Activated T-cell treated with anti-CD3 and anti-CD28 coated beads, Interleukin-2, amount 50 U/mL, for 48 hours (primary cell): Measurements from ENCODE around the gene CATSPER2.
"Not testable (repeated sequence)": the region's sequence is repeated elsewhere in the genome, so short reads cannot be mapped to it uniquely, and the experiment has no call there.

Experiments
- DNase-seq, 2 experiments: peaks; one replicate each; pipeline ENCODE4 v3.0.0-alpha.2; 2020

CATSPER2 gene

GRCh38 chr15:43592841-43593240, 55.8 kb downstream of the CATSPER2 start:
- not testable (repeated sequence) for DNase-seq

DNA sequence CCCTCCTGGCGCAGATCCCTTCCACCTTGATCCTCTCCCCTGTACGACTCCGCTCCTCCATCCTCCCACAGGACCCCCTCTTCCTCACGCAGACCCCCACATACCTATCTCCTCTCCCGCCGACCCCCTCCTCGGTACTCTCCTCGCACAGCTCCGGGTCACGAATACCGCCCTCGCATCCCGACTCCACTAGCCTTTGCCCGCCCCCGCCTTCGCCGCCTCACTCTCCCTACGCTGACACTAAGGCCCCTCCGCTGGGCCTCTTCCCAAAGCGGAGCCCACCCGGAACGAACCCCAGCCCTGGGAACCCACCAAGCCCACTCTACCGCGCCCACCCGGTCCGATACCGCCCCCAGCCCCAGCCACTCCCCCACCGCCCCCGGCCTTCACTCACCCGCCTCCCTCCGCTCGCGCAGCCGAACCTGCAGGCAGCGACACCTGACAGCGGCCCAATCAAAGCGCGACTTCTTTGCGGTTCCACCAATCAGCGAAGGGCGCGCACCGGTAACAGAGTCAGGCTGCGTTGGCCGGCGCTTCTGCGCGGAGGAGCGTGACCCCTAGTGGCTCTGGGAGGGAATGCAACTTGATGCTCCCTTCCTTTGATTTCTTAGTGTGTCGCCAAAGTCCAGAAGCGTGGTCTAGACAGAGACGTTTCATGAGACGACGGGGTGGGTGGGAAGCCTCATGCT, 58.7 kb downstream of the CATSPER2 start, which contains the start of gene PPIP5K1:
Gene PPIP5K1, minus strand, starts transcription at position 431 of the 689 bp plus-strand sequence. CDS start 5,704 bp downstream, outside the sequence.
- not testable (repeated sequence) for DNase-seq
